ENCODE data around the gene CEACAM19.
A peak's percentile ranks its signal among the peaks of the same experiment; 100 is the strongest.

CEACAM19 gene

DNA sequence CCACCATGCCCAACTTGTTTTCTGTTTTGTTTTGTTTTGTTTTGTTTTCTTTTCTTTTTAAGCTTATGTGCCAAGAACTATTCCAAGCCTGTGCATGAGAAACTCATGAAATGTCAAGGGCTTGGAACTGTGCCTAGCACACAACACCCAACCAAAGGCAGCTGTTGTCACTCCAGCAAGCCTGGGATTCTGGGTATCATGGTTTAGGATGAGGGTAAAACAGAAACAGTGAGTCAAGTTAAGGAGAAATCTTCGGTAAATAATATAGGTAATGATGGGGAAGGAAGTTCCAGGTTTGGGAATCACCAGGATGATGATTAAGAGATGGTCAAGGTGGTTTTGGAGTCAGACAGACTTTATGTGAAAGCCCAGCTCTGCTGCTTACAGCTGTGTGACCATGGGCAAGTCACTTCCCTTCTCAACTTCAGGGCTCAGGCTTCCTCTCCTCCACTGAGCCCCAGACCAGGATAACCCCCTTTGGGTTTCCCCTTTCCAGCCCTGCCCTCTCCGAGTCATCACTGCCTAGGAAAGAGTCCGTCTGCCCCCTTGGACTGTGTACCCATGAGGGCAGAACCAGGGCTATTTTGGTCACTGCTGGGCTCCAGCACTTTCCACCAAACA, 22.5 kb upstream of the CEACAM19 start:
- TF ChIP-seq, protein P1, sequence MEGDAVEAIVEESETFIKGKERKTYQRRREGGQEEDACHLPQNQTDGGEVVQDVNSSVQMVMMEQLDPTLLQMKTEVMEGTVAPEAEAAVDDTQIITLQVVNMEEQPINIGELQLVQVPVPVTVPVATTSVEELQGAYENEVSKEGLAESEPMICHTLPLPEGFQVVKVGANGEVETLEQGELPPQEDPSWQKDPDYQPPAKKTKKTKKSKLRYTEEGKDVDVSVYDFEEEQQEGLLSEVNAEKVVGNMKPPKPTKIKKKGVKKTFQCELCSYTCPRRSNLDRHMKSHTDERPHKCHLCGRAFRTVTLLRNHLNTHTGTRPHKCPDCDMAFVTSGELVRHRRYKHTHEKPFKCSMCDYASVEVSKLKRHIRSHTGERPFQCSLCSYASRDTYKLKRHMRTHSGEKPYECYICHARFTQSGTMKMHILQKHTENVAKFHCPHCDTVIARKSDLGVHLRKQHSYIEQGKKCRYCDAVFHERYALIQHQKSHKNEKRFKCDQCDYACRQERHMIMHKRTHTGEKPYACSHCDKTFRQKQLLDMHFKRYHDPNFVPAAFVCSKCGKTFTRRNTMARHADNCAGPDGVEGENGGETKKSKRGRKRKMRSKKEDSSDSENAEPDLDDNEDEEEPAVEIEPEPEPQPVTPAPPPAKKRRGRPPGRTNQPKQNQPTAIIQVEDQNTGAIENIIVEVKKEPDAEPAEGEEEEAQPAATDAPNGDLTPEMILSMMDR (IDR thresholded peaks at IDR 0.05): no peak
- H3K4me3 Mint-ChIP-seq: no peak overlapping the region
- H3K4me1 Mint-ChIP-seq: no peaks in the 10 kb centered on the region
- no peaks in the 10 kb centered on the region for H3K9me3 Mint-ChIP-seq
- H3K27ac Mint-ChIP-seq: no peak overlapping the region
- no peaks in the 10 kb centered on the region for H3K27me3 Mint-ChIP-seq (ENCODE audit: low read depth, poor library complexity)
- H3K36me3 Mint-ChIP-seq (ENCODE audit: low read depth): peaks cover 30% of the 10 kb centered on the region
- no peak for DNase-seq

DNA sequence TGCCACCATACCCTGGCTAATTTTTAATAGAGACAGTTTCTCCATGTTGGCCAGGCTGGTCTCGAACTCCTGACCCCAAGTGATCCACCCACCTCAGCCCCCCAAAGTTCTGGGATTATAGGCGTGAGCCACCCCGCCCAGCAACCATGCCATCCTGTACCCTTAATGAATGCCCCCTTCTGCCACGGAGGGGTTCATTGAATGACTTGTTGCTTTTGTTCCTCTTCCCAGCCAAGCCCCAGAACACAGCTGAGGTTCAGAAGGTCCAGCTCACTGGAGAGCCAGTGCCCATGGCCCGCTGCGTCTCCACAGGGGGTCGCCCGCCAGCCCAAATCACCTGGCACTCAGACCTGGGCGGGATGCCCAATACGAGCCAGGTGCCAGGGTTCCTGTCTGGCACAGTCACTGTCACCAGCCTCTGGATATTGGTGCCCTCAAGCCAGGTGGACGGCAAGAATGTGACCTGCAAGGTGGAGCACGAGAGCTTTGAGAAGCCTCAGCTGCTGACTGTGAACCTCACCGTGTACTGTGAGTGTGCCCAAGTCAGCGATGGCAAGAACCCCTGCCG, 21.6 kb upstream of the CEACAM19 start:
- peaks cover 33% of the 10 kb centered on the region for H3K36me3 Mint-ChIP-seq (ENCODE audit: low read depth)
- DNase-seq: no peak
- TF ChIP-seq, protein P1 (IDR thresholded peaks at IDR 0.05): no peak
- no peaks in the 10 kb centered on the region for H3K9me3 Mint-ChIP-seq
- no peaks in the 10 kb centered on the region for H3K4me1 Mint-ChIP-seq
- H3K27me3 Mint-ChIP-seq (ENCODE audit: low read depth, poor library complexity): no peaks in the 10 kb centered on the region
- peak overlapping the region; percentile 54 for H3K27ac Mint-ChIP-seq
- H3K4me3 Mint-ChIP-seq: no peak overlapping the region

DNA sequence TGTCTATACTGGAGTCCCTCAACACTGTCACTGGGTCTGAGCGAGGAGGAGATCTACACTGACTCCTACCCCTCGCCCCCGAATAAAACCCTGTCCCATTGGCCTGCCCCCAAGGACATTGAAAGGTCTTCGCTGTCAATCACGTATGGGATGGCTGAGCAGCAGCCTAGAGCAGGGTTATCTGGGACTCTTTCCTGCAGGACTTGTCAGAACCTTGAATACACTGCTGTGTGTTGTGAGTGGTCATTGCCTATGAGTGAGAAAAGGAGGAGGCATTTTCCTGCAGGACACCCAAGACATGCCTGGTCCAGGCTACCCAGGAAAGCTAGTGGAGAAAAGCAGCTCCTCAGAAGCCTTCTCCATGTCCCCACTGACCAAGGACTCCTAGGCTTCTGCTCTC, 17.9 kb upstream of the CEACAM19 start:
- no peak overlapping the region for H3K4me3 Mint-ChIP-seq
- TF ChIP-seq, protein P1 (IDR thresholded peaks at IDR 0.05): no peak
- H3K27ac Mint-ChIP-seq: no peak overlapping the region
- H3K4me1 Mint-ChIP-seq: no peaks in the 10 kb centered on the region
- peaks cover 66% of the 10 kb centered on the region for H3K36me3 Mint-ChIP-seq (ENCODE audit: low read depth)
- no peaks in the 10 kb centered on the region for H3K9me3 Mint-ChIP-seq
- no peak for DNase-seq
- H3K27me3 Mint-ChIP-seq (ENCODE audit: low read depth, poor library complexity): no peaks in the 10 kb centered on the region

DNA sequence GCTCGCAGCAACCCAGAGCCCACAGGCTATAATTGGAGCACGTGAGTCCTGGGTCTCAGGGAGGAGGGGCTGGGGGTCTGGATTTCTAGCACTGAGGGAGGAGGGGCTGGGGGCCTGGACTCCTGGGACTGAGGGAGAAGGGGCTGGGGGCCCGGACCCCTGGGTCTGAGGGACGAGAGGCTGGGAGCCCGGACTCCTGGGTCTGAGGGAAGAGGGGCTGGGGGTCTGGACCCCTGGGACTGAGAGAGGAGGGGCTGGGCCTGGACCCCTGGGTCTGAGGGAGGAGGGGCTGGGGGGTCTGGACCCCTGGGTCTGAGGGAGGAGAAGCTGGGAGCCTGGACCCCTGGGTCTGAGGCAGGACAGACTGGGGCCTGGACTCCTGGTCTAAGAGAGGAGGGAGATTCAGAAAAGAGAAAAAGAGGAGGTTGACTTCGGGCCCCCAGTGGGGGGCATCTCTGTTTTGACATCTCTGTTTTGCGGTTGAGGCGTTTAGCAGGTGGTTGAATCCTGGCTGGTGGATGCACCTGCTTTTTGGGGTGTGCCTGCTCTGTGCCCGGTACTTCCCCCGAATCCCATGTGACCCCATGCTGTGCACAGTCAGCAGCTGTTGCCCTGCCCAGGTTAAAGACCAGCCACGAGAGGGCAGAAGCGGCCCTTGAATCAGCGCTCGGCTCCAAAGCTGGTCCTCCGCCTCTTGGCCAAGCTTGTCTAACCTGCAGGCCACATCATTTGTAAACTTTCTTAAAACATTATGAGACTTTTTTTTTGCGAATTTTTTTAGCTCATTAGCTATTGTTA, 17.1 kb upstream of the CEACAM19 start:
- Mint-ChIP-seq H3K27ac (no peak overlapping the region), H3K36me3 (ENCODE audit: low read depth) (peaks cover 67% of the 10 kb centered on the region)

DNA sequence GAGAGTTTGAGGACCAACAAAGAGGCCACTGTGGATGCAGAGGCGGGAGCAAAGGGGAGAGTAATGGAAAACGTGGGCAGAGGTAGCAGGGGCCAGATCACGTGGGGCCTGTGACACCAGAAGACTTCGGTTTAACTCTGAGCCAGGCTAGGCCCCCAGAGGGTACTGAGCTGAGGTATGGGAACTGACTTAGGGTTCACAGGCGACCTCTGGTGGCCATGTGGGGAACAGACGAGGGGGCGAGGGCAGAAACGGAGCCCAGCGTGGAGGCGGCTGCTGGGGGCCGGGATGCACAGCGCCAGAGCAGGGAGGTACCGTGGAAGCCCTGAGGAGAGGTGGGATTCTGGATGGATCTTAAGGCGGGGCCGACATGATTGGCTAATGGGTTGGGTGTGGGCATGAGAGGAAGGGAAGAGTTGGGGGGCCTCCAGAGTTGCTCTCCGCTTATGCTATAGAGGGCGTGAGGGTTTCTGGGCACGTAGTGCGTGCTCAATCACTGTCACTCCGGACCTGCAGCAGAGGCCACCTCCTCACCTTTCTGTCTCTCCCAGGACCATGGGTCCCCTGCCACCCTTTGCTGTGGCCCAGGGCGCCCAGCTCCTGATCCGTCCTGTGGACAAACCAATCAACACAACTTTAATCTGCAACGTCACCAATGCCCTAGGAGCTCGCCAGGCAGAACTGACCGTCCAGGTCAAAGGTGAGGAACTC, 13.9 kb upstream of the CEACAM19 start:
- DNase-seq: peak; percentile 82
- H3K36me3 Mint-ChIP-seq (ENCODE audit: low read depth): peaks cover 58% of the 10 kb centered on the region
- no peak overlapping the region for H3K27ac Mint-ChIP-seq

More for the DNA sequence above, 17.1 kb upstream of the CEACAM19 start:
- peak; percentile 58 for DNase-seq
- H3K4me3 Mint-ChIP-seq: no peak overlapping the region
- H3K9me3 Mint-ChIP-seq: no peaks in the 10 kb centered on the region
- no peaks in the 10 kb centered on the region for H3K4me1 Mint-ChIP-seq
- no peaks in the 10 kb centered on the region for H3K27me3 Mint-ChIP-seq (ENCODE audit: low read depth, poor library complexity)
- TF ChIP-seq, protein P1 (IDR thresholded peaks at IDR 0.05): peak; percentile 26

More for the DNA sequence above, 13.9 kb upstream of the CEACAM19 start:
- TF ChIP-seq, protein P1 (IDR thresholded peaks at IDR 0.05): peak; percentile 88
- Mint-ChIP-seq H3K27me3 (ENCODE audit: low read depth, poor library complexity) (peaks cover 4% of the 10 kb centered on the region), H3K4me3 (no peak overlapping the region), H3K4me1 (no peaks in the 10 kb centered on the region), H3K9me3 (no peaks in the 10 kb centered on the region)
